ENCODE results near the gene TIMM44.

DNA sequence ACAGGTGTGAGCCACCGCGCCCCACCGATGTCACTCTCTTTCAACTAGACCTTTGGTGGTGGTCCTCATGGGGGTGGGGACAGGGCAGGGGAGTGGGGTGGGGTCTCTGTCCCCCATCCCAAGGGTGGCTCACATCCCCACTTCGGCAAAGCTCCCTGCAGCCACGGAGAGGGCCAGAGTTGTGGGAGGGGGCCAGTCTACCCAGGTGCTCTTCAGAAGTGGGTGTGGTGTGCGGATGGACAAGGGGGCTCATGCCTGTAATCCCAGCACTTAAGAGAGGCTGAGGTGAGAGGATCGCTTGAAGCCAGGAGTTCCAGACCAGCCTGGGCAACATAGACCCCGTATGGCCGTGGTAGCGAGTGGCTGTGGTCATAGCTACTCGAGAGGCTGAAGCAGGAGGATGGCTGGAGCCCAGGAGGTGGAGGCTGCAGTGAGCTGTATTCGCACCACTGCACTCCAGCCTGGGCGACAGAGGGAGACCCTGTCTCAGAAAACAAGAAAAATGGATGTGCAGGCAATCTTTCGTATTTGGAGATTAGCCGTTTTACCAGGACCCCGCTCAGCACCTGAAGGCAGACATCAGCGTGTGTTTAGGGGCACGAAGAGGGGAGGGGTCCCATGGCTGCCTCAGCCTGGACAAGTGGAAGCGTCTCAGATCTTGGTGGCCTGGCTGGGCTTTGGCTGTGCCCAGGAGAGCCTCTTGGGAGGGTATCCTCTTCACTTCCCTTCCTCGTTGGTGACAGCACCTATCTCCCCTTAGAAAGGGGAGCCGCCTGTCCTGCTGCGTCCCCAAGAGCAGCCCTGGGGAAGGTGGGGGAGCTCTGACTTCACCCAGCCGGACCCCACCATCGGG is 28.0 kb downstream of the TIMM44 start:
- no peak for TF ChIP-seq FOSL1 (IDR thresholded peaks at IDR 0.05; ENCODE audit: insufficient read depth, low read depth, low read length)
- TF ChIP-seq POLR2A (IDR thresholded peaks at IDR 0.05; ENCODE audit: control extremely low read depth in 1 of 2, low read depth in 2 of 2, low read length in 2 of 2) = no peak
- no peak; the same call in 1 of the 2 replicates for TF ChIP-seq POLR2AphosphoS5 (IDR thresholded peaks at IDR 0.05; ENCODE audit: low read depth, low read length)
- TF ChIP-seq SIRT6 (IDR thresholded peaks at IDR 0.05; ENCODE audit: low read length) = no peak
- TF ChIP-seq KDM1A (IDR thresholded peaks at IDR 0.05; ENCODE audit: borderline replicate concordance, low read length) = no peak
- TF ChIP-seq, protein P1, sequence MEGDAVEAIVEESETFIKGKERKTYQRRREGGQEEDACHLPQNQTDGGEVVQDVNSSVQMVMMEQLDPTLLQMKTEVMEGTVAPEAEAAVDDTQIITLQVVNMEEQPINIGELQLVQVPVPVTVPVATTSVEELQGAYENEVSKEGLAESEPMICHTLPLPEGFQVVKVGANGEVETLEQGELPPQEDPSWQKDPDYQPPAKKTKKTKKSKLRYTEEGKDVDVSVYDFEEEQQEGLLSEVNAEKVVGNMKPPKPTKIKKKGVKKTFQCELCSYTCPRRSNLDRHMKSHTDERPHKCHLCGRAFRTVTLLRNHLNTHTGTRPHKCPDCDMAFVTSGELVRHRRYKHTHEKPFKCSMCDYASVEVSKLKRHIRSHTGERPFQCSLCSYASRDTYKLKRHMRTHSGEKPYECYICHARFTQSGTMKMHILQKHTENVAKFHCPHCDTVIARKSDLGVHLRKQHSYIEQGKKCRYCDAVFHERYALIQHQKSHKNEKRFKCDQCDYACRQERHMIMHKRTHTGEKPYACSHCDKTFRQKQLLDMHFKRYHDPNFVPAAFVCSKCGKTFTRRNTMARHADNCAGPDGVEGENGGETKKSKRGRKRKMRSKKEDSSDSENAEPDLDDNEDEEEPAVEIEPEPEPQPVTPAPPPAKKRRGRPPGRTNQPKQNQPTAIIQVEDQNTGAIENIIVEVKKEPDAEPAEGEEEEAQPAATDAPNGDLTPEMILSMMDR (IDR thresholded peaks at IDR 0.05; ENCODE audit: control extremely low read depth in 1 of 3, insufficient read depth in 1 of 3, low read depth in 1 of 3, low read length in 3 of 3) = no peak
